Left kidney (tissue), 2 donors: ENCODE data around the gene ALDH1A3. TPM values are rescaled to one million over a fixed set of nuclear protein-coding genes. Genes with fewer than 3 reads are reported as not detected.

Experiments
- DNase-seq: peaks from one replicate; pipeline ENCODE4 v3.0.0-alpha.2; 2013
- polyA plus RNA-seq: library from polyadenylated mRNA; unstranded; fragments of 120-200 nt; gene quantifications from one replicate; pipeline ENCODE4 v1.2.1, GENCODE V29; 2013; ENCODE audit not compliant: insufficient read length

Gene ALDH1A3
- polyA plus RNA-seq, 1 donor: 5.7 TPM

GRCh38 chr15:100858294-100858693 lies 21.3 kb upstream of the ALDH1A3 start:
- no peak for DNase-seq

- DNase-seq: no peak
These were observed 19.4 kb upstream of the ALDH1A3 start for GRCh38 chr15:100859970-100860828.

DNA sequence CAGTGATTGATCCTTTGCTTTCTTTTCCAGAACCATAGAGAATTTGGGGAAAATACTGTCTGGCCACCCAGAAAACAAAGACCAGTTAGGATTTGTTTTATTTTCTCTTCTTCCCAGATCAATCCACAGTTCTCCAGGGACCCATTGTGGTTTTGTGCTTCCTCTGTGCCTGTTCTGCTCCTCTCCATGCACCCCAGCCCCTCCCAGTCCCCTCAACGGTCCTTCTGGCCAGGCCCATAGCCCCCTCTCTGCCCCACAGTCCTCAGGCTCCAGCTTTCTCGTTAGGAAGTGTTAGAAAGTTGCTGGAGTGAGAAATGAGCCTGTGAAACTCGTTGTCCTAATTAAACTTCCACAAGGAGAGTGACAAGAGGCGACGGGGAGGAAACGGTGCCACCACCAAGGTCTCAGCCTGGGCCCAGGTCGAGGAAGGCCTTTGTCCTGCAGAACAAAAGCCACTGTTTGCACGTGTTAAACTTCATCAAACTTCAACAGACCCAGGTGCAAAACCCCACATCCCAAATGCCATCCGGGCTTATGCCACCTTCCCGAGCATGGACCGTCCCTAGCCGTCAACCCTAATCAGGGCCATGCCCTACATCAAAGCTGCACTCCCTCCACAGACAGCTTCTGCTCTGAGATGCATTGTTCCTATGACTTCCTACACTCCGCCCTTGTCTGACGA lies 18.7 kb upstream of the ALDH1A3 start:
- no peak for DNase-seq

DNA sequence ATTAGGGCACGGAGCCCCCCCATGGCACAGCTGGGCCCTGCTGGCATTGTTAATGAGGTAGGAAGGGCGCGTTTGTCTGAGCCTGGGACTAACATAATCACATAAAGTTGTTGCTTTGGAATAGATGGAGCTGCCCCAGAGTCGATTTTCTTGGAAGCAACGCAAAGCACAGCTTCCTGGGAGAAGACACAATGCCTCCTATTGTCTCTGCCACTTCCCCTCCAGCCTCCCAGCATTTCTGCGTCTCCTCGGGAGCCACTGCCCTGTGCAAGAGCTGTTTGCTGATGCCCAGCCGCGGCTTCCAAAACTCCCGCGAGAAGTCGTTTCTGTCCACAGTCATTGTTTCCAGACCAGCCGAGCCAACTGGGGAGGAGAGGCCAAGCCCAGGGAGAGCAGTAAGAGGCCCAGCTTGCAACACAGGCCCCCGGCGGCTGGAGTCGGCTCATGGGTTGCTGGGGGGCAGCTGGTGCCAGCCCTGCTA lies 18.1 kb upstream of the ALDH1A3 start:
- no peak for DNase-seq

DNA sequence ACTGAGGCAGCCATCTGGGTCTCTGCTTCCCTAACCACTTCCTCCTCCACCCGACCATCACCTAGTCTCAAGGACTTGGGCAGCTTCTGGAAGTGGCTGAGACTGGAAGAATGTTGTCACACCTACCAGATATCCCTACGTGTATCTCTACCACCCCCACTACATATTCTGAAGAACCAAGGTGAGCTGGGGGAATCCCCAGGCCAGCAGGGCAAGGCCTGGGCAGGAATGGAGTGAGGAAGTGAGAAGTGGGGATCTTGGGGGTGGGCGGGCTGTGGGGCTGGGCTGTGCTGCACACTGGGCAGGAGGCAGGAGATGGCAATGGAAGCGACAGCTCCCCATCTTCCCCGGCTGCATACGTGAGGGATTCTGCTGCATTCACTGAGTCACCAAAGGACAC lies 17.5 kb upstream of the ALDH1A3 start:
- DNase-seq: no peak

- DNase-seq: no peak
These were observed 16.4 kb upstream of the ALDH1A3 start for GRCh38 chr15:100863075-100863795.

DNA sequence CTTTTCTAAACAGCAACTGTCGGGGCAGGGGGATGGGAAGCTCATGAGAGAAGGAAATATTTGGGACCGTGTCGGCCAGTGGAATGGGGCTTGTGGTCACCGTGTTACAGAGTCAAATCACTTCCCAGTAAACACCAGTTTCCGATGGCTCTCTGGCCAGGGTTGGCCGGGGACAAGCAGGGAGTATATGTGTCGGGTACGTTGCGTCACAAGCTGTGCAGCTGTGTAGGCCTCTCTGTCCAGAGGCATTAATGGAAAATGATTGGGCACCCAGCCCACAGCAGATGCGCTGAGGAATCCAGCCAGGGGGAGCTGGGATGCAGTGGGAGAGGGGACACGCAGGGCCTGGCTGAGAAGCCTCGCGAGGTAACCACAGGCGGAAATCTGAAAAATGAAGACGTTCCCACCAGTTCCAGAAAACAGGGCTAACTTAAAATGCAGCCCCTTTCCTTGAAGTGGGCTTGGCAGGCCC lies 15.8 kb upstream of the ALDH1A3 start:
- no peak for DNase-seq

GRCh38 chr15:100866386-100867330 lies 13.0 kb upstream of the ALDH1A3 start:
- DNase-seq: no peak

DNA sequence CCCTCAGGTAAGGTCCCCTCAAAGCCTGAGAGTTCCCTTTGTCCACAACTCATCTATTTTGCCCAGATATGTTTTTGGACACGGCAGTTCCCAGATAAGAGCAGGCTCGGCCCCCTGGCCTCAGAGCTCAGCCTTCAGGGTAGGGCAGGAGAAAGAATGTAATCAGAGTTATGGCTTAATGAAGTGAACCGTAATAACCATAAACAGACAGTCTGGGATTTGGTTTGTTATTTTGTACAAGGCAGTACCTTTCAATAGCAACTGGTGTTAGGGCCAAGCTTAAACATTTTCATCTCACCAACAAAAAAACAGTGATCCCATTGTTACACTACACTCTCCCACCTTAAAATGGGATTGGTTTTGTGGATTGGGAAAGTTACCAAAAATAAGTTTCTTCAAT lies 12.2 kb upstream of the ALDH1A3 start:
- DNase-seq: no peak

DNA sequence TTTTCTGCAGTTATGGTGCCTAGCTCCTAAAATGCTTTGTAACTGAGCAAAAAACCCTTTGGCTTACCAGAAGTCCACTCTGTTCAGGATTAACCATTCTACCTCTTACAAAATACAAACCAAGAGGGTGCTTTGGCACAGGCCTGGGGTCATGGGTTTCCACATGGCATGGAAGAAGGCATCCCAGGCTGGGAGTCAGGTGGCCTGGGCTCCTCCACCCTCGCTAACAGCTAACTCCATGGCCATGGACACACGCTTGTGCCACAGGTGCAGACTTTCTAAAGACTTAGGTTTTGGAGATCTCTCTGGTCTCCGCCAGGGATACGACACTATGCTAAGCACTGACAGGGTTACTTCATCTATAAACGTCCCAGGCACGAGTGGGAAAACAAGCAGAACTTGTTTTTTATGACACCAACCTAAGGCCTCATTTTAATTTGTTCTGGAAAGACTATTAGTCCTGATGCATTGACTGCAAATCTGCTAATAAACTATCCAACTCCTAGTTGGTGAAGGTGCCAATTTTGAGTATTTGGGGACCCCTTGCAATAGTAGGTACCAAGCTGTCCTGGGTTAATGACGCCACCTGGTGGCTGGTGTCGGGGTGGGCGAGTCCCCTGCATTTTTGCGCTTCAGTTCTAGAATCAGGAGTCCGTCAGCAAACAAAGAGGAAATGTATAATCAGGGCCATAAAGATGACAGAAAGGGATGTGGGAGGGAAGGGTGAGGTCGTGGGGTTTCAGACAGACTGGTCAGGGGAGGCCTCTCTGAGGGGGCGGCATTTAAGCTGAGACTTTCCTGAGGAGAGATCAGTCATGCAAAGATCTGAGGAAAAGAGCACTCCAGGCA lies 10.3 kb upstream of the ALDH1A3 start:
- DNase-seq: no peak

DNA sequence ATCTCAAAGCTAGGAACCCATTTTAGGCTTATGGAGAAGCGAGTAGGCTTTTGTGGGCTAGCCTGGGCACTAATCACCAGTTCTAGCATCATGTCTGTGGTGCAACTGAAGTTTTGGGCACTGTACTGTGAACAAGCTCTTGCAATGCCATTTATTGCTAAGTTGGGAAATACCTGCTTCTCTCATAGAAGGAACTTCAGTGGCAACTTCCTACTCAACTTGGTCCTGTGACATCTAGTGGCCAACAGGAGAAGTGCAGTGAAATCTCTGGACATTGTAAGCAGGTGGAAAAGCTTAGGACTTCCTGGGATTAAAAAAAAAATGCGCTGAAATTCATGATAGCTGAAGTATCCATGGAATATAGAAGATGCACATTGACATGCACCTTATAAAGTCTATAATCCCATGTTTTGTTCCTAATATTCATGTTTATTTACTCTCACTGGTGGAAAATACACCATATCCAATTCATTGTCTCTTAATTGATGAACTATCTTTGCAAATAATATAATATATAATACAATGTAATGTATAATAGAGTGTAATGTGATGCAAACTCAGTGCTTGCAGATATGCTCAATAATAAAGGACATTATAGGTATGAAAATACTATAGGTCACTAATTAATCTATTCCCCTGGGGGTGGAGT lies 6.5 kb upstream of the ALDH1A3 start:
- peak; percentile 80 for DNase-seq

DNA sequence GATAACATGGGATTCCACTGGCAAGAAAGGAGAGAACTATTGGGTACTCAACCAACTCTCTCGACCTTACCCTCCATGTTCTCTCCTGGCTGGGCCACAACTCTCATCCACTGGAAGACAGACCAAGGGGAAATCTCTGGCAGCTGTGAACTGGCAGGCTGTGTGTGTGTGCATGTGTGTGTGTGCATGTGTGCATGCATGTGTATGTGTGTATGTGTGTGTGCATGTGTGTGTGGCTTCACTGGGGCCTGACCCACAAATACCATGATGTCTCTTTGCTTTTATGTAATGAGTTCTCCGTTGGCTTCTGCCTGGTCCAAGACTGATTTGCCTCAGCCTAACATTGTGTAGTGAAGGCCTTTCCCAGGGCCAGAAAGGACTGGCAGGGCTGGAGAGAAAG lies 4.1 kb upstream of the ALDH1A3 start:
- no peak for DNase-seq

- no peak for DNase-seq
These were observed 3.7 kb upstream of the ALDH1A3 start for GRCh38 chr15:100875976-100876375.

GRCh38 chr15:100877551-100877950 lies 2.1 kb upstream of the ALDH1A3 start:
- DNase-seq: no peak

DNA sequence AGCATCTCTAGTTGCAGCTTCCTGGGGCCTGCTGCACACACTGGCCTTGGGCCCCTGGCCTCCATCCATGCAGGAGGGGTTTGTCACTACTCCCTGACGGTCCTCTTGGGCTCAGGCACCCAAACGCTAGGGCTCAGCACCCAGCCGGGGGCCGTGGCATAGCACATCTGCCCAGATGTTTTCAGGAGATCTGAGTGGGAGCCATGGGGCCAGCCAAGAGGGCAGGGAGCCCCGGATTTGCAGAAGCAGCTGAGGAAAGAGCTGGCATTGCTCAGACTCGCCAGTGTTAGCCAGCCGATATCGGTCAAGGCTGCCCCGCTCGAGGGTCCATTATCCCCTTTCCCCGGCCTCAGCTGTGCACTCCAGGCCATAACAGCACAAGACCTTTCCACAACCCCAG lies 1.5 kb upstream of the ALDH1A3 start:
- no peak for DNase-seq

DNA sequence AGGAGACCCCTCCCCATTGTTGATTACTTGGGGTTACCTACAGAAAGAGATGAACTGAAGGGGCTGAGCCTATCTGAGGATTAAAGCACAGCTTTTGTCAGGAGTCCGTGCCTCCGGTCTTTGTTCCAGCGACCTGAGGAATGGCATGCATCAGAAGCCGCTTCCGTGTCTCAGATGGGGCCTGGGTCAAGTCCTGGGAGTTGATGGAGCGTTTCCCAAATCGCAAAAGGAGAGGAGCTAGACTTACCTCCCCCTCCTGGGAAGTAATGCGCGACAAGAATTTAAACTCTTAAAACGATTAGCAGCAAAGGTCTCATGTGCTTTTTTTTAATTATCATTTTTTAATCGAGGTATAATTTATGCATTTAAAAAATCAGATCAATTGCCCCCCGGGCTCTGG lies 983 bp upstream of the ALDH1A3 start:
- no peak for DNase-seq

- DNase-seq: no peak
These were observed 569 bp upstream of the ALDH1A3 start for GRCh38 chr15:100879061-100879463.

DNA sequence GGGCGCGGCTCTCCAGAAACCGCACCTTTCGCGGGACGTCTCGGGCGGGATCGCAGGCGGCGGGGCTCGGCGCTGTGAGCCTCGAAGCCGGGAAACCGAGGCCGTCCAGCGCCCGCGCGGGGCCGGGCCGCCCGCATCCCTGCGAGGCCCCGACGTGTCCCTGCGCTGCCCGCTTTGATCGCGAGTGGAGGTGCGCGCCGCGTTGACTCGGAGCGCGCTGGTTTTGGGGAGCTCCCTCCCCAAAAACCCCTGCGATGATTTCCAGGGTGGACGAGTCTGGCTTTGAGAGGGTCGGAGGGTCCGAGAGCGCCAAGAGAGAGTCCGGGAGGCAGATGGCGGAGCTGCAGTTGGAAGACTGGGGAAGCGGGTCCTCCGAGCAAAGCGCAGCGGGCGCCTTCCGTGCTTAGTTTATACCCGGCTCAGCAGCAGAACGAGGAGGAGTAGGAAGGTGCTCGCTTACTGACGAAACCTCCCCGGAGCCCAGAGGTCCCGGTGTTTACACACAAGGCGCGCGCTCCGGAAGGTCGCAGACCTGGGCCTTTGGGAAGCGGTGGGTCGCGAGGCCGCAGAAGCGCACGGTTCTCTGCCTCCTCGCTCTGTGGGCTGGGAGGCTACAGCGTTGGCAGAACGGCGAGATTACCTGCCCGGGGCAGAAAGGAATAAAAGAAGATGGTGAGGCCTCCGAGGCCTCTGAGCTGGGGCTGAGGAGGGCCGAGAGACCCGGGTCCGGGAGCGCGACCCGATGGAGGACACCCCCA lies 687 bp downstream of the ALDH1A3 start:
- no peak for DNase-seq

DNA sequence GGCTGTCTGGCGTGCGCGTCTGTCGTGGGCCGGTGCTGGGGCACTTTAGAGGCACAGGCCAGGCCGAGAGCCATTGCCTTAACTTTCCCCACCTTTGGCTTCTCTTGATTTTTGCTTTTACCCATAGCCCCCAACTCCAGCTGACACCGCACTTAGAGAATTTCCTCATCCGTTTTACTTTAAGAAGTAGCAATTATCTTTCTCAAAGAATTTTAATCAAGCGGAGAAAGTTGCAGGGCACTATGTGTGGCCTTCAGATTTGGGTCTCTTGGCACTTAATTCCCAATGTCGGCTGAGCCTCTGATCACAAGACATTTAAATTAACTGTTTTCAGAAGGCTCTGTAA lies 1.2 kb downstream of the ALDH1A3 start:
- no peak for DNase-seq
